CD4-positive, alpha-beta memory T cell (primary cell): Measurements from ENCODE around the gene GAMT. TPM values are rescaled to one million over a fixed set of nuclear protein-coding genes. Genes with fewer than 3 reads are reported as not detected.
A peak's percentile ranks its signal among the peaks of the same experiment; 100 is the strongest.

Experiments used
- CTCF ChIA-PET: fragments of 350-600 bp; sonication (Branson Sonifier 250); formaldehyde crosslinking; loops from one replicate; lab custom pipeline; 2021; ENCODE audit warnings: inconsistent platforms; ENCODE audit not compliant: partially characterized antibody; lab: Charles Lee
- POLR2A ChIA-PET: fragments of 350-600 bp; sonication (Branson Sonifier 250); formaldehyde crosslinking; loops from one replicate; lab custom pipeline; 2021; ENCODE audit not compliant: partially characterized antibody; lab: Charles Lee
- DNase-seq, 5 donors: peaks; one replicate each; pipeline versions ENCODE4 v3.0.0 to v3.0.0-alpha.2; 2020 to 2022; ENCODE audit warnings: mixed read lengths in 1 of 5
- H3K27ac ChIP-seq: one replicate; pipeline ENCODE4 v1.7.0; 2013; ENCODE audit warnings: low read depth, low read length
- H3K27me3 ChIP-seq: 2 replicates; pipeline ENCODE4 v1.7.0; 2013; ENCODE audit warnings: mild to moderate bottlenecking, low read length, moderate library complexity; ENCODE audit not compliant: insufficient read depth
- H3K36me3 ChIP-seq: 2 replicates; pipeline ENCODE4 v1.7.0; 2013; ENCODE audit warnings: mild to moderate bottlenecking, low read length, moderate library complexity; ENCODE audit not compliant: insufficient read depth
- H3K4me1 ChIP-seq: 2 replicates; pipeline ENCODE4 v1.7.0; 2013; ENCODE audit warnings: mild to moderate bottlenecking, low read length, moderate library complexity; ENCODE audit not compliant: insufficient read depth
- H3K4me3 ChIP-seq, 2 donors: one replicate each; pipeline ENCODE4 v1.7.0; 2013; ENCODE audit warnings: low read length in 2 of 2, mild to moderate bottlenecking in 1 of 2
- H3K9me3 ChIP-seq, 2 donors: one replicate each; pipeline ENCODE4 v1.7.0; 2013; ENCODE audit warnings: low read length in 2 of 2, control low read depth in 1 of 2; ENCODE audit not compliant: control insufficient read depth in 1 of 2
- H3K27ac Mint-ChIP-seq, 7 donors: one replicate each; pipeline ENCODE4 v1.8.0; 2020 to 2021; ENCODE audit warnings: mixed read lengths in 7 of 7, mild to moderate bottlenecking in 6 of 7, inconsistent platforms in 3 of 7, moderate library complexity in 3 of 7
- H3K27me3 Mint-ChIP-seq, 2 donors: one replicate each; pipeline ENCODE4 v1.8.0; 2020 to 2021; ENCODE audit warnings: mixed read lengths in 2 of 2
- H3K36me3 Mint-ChIP-seq, 2 donors: one replicate each; pipeline ENCODE4 v1.8.0; 2020 to 2021; ENCODE audit warnings: mixed read lengths in 2 of 2, inconsistent platforms in 1 of 2, mild to moderate bottlenecking in 1 of 2
- H3K4me1 Mint-ChIP-seq, 4 donors: one replicate each; pipeline ENCODE4 v1.8.0; 2020 to 2021; ENCODE audit warnings: mixed read lengths in 4 of 4, mild to moderate bottlenecking in 1 of 4
- H3K4me3 Mint-ChIP-seq, 8 donors: one replicate each; pipeline ENCODE4 v1.8.0; 2020 to 2021; ENCODE audit warnings: mixed read lengths in 8 of 8, mild to moderate bottlenecking in 7 of 8, moderate library complexity in 6 of 8, inconsistent platforms in 3 of 8
- H3K9me3 Mint-ChIP-seq, 8 donors: one replicate each; pipeline ENCODE4 v1.8.0; 2020 to 2021; ENCODE audit warnings: mixed read lengths in 8 of 8, mild to moderate bottlenecking in 5 of 8, inconsistent platforms in 3 of 8, moderate library complexity in 1 of 8
- intact Hi-C: fragments of 100-400 bp; cut with micrococcal nuclease; formaldehyde crosslinking; loops from one replicate; pipeline ENCODE4 v1.15.1; 2023
- polyA plus RNA-seq, 2 donors: library from polyadenylated mRNA; unstranded; fragments of 300-500 nt; fragmentation: Illumina TruSeq; gene quantifications; one replicate each; pipeline ENCODE4 v1.2.3, GENCODE V29; 2021
- total RNA-seq, 2 experiments: library from RNA; stranded (reverse); gene quantifications; one replicate each; pipeline ENCODE4 v1.2.3, GENCODE V29; 2021

Gene GAMT
- total and polyA plus RNA-seq, 4 experiments from 2014 or later, result 15.9 to 20.3 (median 17.8) TPM

- ChIA-PET CTCF (no interaction called here), POLR2A (interaction anchor here (0.6 kb wide), 1 partner anchor 109 kb away, joined by 3 read pairs; no protein-coding TSS in a partner anchor)
- intact Hi-C loops, result loop anchor here (5.0 kb wide), 1 partner anchor 80 kb away; the partner anchor contains the start of gene FAM174C
- H3K27ac Mint-ChIP-seq, result no peak overlapping the region
- peak overlapping the region in 1 of 8 donors; percentile 35 for H3K4me3 Mint-ChIP-seq
- Histone ChIP-seq H3K4me1 (peaks cover 16% of the 10 kb centered on the region), H3K27me3 (no peaks in the 10 kb centered on the region), H3K4me3 (no peak overlapping the region), H3K36me3 (peaks cover 10% of the 10 kb centered on the region), H3K9me3 (no peaks in the 10 kb centered on the region), H3K27ac (no peak overlapping the region)
- no peaks in the 10 kb centered on the region for H3K27me3 Mint-ChIP-seq
- H3K36me3 Mint-ChIP-seq, result peaks cover 17 to 43% of the 10 kb centered on the region in 2 donors
- peaks cover 9 to 34% (median 18%) of the 10 kb centered on the region in 4 donors for H3K4me1 Mint-ChIP-seq
- H3K9me3 Mint-ChIP-seq, result peaks cover 0 to 2% (median 0%) of the 10 kb centered on the region in 8 donors
- DNase-seq, result no peak
Observed at GRCh38 chr19:1357531-1358109, 43.7 kb downstream of the GAMT start.

GRCh38 chr19:1356508-1356865 is 44.9 kb downstream of the GAMT start:
- H3K4me1 Mint-ChIP-seq, result peaks cover 8 to 32% (median 14%) of the 10 kb centered on the region in 4 donors
- peaks cover 17 to 36% of the 10 kb centered on the region in 2 donors for H3K36me3 Mint-ChIP-seq
- H3K4me3 Mint-ChIP-seq, result peak overlapping the region in 7 of 8 donors; percentile 54 to 93 (median 88)
- intact Hi-C loops, result loop anchor here (5.0 kb wide), 1 partner anchor 79 kb away; the partner anchor contains the start of gene FAM174C
- Histone ChIP-seq H3K4me1 (peaks cover 16% of the 10 kb centered on the region), H3K4me3 (no peak overlapping the region), H3K9me3 (no peaks in the 10 kb centered on the region), H3K27ac (no peak overlapping the region), H3K36me3 (peaks cover 5% of the 10 kb centered on the region), H3K27me3 (no peaks in the 10 kb centered on the region)
- ChIA-PET POLR2A (no interaction called here), CTCF (no interaction called here)
- H3K27me3 Mint-ChIP-seq, result no peaks in the 10 kb centered on the region
- H3K9me3 Mint-ChIP-seq, result peaks cover 0 to 2% (median 0%) of the 10 kb centered on the region in 8 donors
- peak overlapping the region in 2 of 7 donors; percentile 72 to 73 for H3K27ac Mint-ChIP-seq
- no peak for DNase-seq

GRCh38 chr19:1355568-1356507 is 45.5 kb downstream of the GAMT start:
- Histone ChIP-seq H3K36me3 (peaks cover 5% of the 10 kb centered on the region), H3K4me3 (peak overlapping the region; percentile 28 to 50), H3K4me1 (peaks cover 16% of the 10 kb centered on the region), H3K9me3 (no peaks in the 10 kb centered on the region), H3K27me3 (no peaks in the 10 kb centered on the region), H3K27ac (peak overlapping the region; percentile 36)
- peaks cover 17 to 29% of the 10 kb centered on the region in 2 donors for H3K36me3 Mint-ChIP-seq
- H3K9me3 Mint-ChIP-seq, result peaks cover 0 to 2% (median 0%) of the 10 kb centered on the region in 8 donors
- peaks cover 8 to 32% (median 14%) of the 10 kb centered on the region in 4 donors for H3K4me1 Mint-ChIP-seq
- H3K4me3 Mint-ChIP-seq, result peak overlapping the region; percentile 68 to 93 (median 89)
- no peak for DNase-seq
- intact Hi-C loops, result loop anchor here (2.0 to 5.0 kb wide), 2 partner anchors 51 to 79 kb away; partner anchors contain the start of genes DAZAP1 and FAM174C
- POLR2A ChIA-PET, result no interaction called here
- CTCF ChIA-PET, result no interaction called here
- peak overlapping the region; percentile 47 to 85 (median 78) for H3K27ac Mint-ChIP-seq
- H3K27me3 Mint-ChIP-seq, result no peaks in the 10 kb centered on the region

- Mint-ChIP-seq H3K27ac (peak overlapping the region; percentile 47 to 85 (median 68)), H3K36me3 (peaks cover 15 to 25% of the 10 kb centered on the region in 2 donors), H3K4me1 (peaks cover 8 to 32% (median 14%) of the 10 kb centered on the region in 4 donors), H3K27me3 (no peaks in the 10 kb centered on the region), H3K9me3 (peaks cover 0 to 2% (median 0%) of the 10 kb centered on the region in 8 donors), H3K4me3 (peak overlapping the region; percentile 68 to 94 (median 90))
- peak overlapping the region; percentile 36 for H3K27ac ChIP-seq
- H3K27me3 ChIP-seq, result no peaks in the 10 kb centered on the region
- H3K9me3 ChIP-seq, result no peaks in the 10 kb centered on the region
- CTCF ChIA-PET, result interaction anchor here (1.0 kb wide), 1 partner anchor 28 kb away, joined by 3 read pairs; no protein-coding TSS in a partner anchor
- peaks cover 16% of the 10 kb centered on the region for H3K4me1 ChIP-seq
- intact Hi-C loops, result loop anchor here (1.0 to 5.0 kb wide), 3 partner anchors 28 to 78 kb away; partner anchors contain the start of genes DAZAP1, FAM174C and NDUFS7
- POLR2A ChIA-PET, result interaction anchor here (1.0 to 1.6 kb wide), 3 partner anchors 28 to 86 kb away, joined by 4 to 9 read pairs (median 9); partner anchors contain the start of genes CIRBP, FAM174C and NDUFS7
- peak overlapping the region; percentile 28 to 50 for H3K4me3 ChIP-seq
- H3K36me3 ChIP-seq, result peaks cover 5% of the 10 kb centered on the region
- no peak for DNase-seq
Observed at GRCh38 chr19:1354970-1355567, 46.3 kb downstream of the GAMT start.

GRCh38 chr19:1353144-1353543 is 48.2 kb downstream of the GAMT start:
- ChIA-PET CTCF (no interaction called here), POLR2A (interaction anchor here (1.4 kb wide), 1 partner anchor 30 kb away, joined by 4 read pairs; no protein-coding TSS in a partner anchor)
- DNase-seq, result no peak
- intact Hi-C loops, result no loop called here
- Mint-ChIP-seq H3K36me3 (peaks cover 5 to 14% of the 10 kb centered on the region in 2 donors), H3K4me3 (peak overlapping the region in 7 of 8 donors; percentile 31 to 59 (median 54)), H3K27ac (peak overlapping the region in 2 of 7 donors; percentile 29 to 84), H3K4me1 (peaks cover 8 to 24% (median 14%) of the 10 kb centered on the region in 4 donors), H3K27me3 (no peaks in the 10 kb centered on the region), H3K9me3 (peaks cover 0 to 2% (median 0%) of the 10 kb centered on the region in 8 donors)
- H3K4me1 ChIP-seq, result peaks cover 16% of the 10 kb centered on the region
- no peaks in the 10 kb centered on the region for H3K9me3 ChIP-seq
- H3K27ac ChIP-seq, result no peak overlapping the region
- no peaks in the 10 kb centered on the region for H3K36me3 ChIP-seq
- H3K27me3 ChIP-seq, result no peaks in the 10 kb centered on the region
- no peak overlapping the region for H3K4me3 ChIP-seq

- Mint-ChIP-seq H3K36me3 (peaks cover 0 to 6% of the 10 kb centered on the region in 2 donors), H3K9me3 (peaks cover 0 to 2% (median 0%) of the 10 kb centered on the region in 8 donors), H3K4me1 (peaks cover 8 to 21% (median 14%) of the 10 kb centered on the region in 4 donors), H3K27me3 (no peaks in the 10 kb centered on the region), H3K27ac (no peak overlapping the region), H3K4me3 (peak overlapping the region in 2 of 8 donors; percentile 1 to 50)
- Histone ChIP-seq H3K4me3 (no peak overlapping the region), H3K27ac (no peak overlapping the region), H3K9me3 (no peaks in the 10 kb centered on the region), H3K36me3 (no peaks in the 10 kb centered on the region), H3K4me1 (peaks cover 16% of the 10 kb centered on the region), H3K27me3 (no peaks in the 10 kb centered on the region)
- intact Hi-C loops, result no loop called here
- ChIA-PET CTCF (no interaction called here), POLR2A (no interaction called here)
- no peak for DNase-seq
Observed at GRCh38 chr19:1351381-1351851, 49.9 kb downstream of the GAMT start.
